Fibroblast of lung (primary cell): ENCODE data around the gene FOXD1.

Experiments
- CTCF ChIP-seq, 2 donors: IDR thresholded peaks in 1 of 2; conservative IDR thresholded peaks in 1 of 2; 1 replicate in 1 of 2; 2 replicates in 1 of 2; pipeline ENCODE4 v1.5.1; 2011 to 2012; ENCODE audit warnings: low read length in 2 of 2, control low read depth in 1 of 2, inconsistent platforms in 1 of 2, low read depth in 1 of 2, mild to moderate bottlenecking in 1 of 2
- EZH2 ChIP-seq: IDR thresholded peaks from 2 replicates; pipeline ENCODE4 v1.5.1; 2012; ENCODE audit warnings: low read length, control low read depth, mild to moderate bottlenecking; ENCODE audit errors: missing control alignments

DNA sequence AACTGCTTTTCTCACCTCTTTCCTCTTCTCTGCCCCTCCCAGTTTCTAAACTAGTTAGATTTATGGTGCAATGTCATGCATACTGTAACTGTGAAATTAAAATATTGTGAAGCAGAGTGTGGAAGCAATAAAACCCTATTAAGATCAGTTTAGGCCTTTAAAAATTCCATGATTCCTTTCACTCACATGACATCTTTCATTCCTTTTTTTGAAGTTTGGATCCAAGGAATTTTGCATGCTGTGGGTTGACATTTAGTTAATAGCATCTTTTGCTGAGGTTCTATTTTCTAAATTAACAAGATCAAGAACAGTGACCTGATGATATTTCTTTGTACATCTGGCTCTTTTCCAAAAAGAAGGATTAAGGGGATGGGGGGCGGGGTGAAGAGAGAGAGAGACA, 13.7 kb downstream of the FOXD1 start:
- no peak for TF ChIP-seq CTCF (conservative IDR thresholded peaks at IDR 0.05 in 1 of 2, IDR thresholded peaks at IDR 0.05 in 1 of 2; ENCODE audit: low read depth in 1 of 2, low read length in 2 of 2)
- TF ChIP-seq EZH2: no peak
